Hepatocyte (in vitro differentiated cells): ENCODE data around the gene SLC51A.

ENCODE experiments used
- EZH2 ChIP-seq: fragments of 200-600 bp; sonication (generic); IDR thresholded peaks from 2 replicates; pipeline ENCODE4 v1.6.1; 2016; ENCODE audit warnings: antibody characterized with exemption, mild to moderate bottlenecking, borderline replicate concordance
- EZH2phosphoT487 ChIP-seq: fragments of 200-600 bp; sonication (generic); IDR thresholded peaks from one replicate; pipeline ENCODE4 v1.6.1; 2018; ENCODE audit warnings: antibody characterized with exemption, mild to moderate bottlenecking, low read depth, moderate library complexity; ENCODE audit not compliant: unreplicated experiment, severe bottlenecking
- TF ChIP-seq, protein P1 (sequence below): fragments of 200-600 bp; sonication (generic); IDR thresholded peaks from 2 replicates; pipeline ENCODE4 v1.5.1; 2016; ENCODE audit warnings: antibody characterized with exemption, mild to moderate bottlenecking; ENCODE audit not compliant: poor library complexity

DNA sequence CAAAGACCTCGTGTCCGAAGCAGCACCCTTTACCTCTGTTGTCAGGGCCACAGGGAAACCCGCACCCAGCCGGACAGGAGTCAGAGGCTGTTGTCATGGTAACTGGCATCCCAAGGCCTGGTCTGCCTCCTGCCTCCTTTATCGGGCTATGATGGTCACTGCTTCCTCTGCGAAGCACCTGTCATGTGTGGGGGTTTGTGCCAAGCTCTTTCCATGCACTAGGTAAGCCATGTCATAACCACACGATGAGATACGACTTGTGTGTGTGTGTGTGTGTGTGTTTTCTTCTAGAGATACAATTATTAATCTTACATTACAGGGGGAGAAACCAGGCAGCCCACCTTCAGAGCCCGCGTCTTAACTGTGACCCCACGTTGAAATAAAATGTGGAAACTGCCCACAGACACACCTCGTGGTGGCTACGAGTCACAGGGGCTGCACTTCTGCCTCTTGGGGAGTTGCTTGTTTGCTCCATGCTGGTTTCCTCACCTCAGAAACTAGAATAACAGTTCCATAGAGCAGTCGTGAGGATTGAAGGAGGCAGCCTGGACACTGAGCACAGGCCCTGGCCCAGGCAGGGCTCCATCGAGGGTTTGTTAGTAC is 23.1 kb upstream of the SLC51A start:
- TF ChIP-seq, protein P1, sequence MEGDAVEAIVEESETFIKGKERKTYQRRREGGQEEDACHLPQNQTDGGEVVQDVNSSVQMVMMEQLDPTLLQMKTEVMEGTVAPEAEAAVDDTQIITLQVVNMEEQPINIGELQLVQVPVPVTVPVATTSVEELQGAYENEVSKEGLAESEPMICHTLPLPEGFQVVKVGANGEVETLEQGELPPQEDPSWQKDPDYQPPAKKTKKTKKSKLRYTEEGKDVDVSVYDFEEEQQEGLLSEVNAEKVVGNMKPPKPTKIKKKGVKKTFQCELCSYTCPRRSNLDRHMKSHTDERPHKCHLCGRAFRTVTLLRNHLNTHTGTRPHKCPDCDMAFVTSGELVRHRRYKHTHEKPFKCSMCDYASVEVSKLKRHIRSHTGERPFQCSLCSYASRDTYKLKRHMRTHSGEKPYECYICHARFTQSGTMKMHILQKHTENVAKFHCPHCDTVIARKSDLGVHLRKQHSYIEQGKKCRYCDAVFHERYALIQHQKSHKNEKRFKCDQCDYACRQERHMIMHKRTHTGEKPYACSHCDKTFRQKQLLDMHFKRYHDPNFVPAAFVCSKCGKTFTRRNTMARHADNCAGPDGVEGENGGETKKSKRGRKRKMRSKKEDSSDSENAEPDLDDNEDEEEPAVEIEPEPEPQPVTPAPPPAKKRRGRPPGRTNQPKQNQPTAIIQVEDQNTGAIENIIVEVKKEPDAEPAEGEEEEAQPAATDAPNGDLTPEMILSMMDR = no peak
- no peak for TF ChIP-seq EZH2
- no peak for TF ChIP-seq EZH2phosphoT487
